Measurements from ENCODE around the gene LRFN2.

DNA sequence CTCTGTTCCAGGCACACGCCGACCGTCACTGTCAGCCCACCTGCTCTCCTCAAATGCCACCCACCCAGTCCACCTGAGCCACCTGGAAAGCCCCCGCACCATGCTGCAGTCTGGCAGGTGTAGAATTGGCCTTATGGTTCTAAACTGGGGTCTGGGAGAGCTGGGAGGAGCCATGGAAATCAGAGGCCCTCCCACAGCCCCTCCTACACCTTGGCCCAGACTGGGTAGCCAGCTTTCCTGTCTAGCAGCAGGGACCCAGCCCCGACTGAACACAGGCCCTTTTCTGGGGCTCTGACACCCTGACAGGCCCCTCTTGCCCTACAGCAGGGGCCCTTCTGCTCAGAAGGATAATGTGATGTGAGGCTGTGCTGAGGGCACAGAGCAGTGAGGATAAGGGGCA lies 31.1 kb downstream of the LRFN2 start:
- TF ChIP-seq, protein P1, sequence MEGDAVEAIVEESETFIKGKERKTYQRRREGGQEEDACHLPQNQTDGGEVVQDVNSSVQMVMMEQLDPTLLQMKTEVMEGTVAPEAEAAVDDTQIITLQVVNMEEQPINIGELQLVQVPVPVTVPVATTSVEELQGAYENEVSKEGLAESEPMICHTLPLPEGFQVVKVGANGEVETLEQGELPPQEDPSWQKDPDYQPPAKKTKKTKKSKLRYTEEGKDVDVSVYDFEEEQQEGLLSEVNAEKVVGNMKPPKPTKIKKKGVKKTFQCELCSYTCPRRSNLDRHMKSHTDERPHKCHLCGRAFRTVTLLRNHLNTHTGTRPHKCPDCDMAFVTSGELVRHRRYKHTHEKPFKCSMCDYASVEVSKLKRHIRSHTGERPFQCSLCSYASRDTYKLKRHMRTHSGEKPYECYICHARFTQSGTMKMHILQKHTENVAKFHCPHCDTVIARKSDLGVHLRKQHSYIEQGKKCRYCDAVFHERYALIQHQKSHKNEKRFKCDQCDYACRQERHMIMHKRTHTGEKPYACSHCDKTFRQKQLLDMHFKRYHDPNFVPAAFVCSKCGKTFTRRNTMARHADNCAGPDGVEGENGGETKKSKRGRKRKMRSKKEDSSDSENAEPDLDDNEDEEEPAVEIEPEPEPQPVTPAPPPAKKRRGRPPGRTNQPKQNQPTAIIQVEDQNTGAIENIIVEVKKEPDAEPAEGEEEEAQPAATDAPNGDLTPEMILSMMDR (IDR thresholded peaks at IDR 0.05), result no peak
- TF ChIP-seq ZFX (IDR thresholded peaks at IDR 0.05; ENCODE audit: borderline replicate concordance), result no peak

All from 22Rv1 (cell line).